A673 (cell line): Measurements from ENCODE around the gene RGCC. TPM values are rescaled to one million over a fixed set of nuclear protein-coding genes. Genes with fewer than 3 reads are reported as not detected.
"Not testable (repeated sequence)": the region's sequence is repeated elsewhere in the genome, so short reads cannot be mapped to it uniquely, and the experiment has no call there.

ENCODE experiments used
- BruUV-seq: library from RNA; stranded (reverse); fragments of 400-500 nt; replicated peaks from 2 replicates; lab custom pipeline; 2021; lab: Mats Ljungman, UMichigan
- CTCF ChIA-PET: fragments of 300-600 bp; sonication (Branson Sonifier 250); formaldehyde crosslinking; loops from one replicate; lab custom pipeline; 2022; ENCODE audit warnings: antibody characterized with exemption; lab: Charles Lee
- POLR2A ChIA-PET: fragments of 300-600 bp; sonication (Branson Sonifier 250); formaldehyde crosslinking; loops from one replicate; lab custom pipeline; 2022; ENCODE audit warnings: antibody characterized with exemption; ENCODE audit not compliant: low non-redundant PET; lab: Charles Lee
- DNase-seq: peaks from one replicate; pipeline ENCODE4 v3.0.0-alpha.2; 2015; ENCODE audit warnings: low spot score
- H3K27ac ChIP-seq: fragments of 200-600 bp; sonication (generic); 2 replicates; pipeline ENCODE4 v1.5.1; 2016; ENCODE audit warnings: mixed run types, low read depth, mild to moderate bottlenecking, mixed read lengths, antibody characterized with exemption, low read length; ENCODE audit not compliant: poor library complexity, severe bottlenecking
- H3K27me3 ChIP-seq: fragments of 200-600 bp; sonication (generic); replicated peaks from 2 replicates; pipeline ENCODE4 v1.6.1; 2017; ENCODE audit warnings: mixed run types, low read depth, mild to moderate bottlenecking, mixed read lengths, antibody characterized with exemption, low read length; ENCODE audit not compliant: insufficient read depth, poor library complexity
- H3K36me3 ChIP-seq: fragments of 200-600 bp; sonication (generic); 2 replicates; pipeline ENCODE4 v1.6.1; 2016; ENCODE audit warnings: mixed run types, mild to moderate bottlenecking, mixed read lengths, antibody characterized with exemption, low read length; ENCODE audit not compliant: insufficient read depth, poor library complexity, severe bottlenecking
- H3K4me1 ChIP-seq: fragments of 200-600 bp; sonication (generic); 2 replicates; pipeline ENCODE4 v1.6.1; 2017; ENCODE audit warnings: mixed run types, mild to moderate bottlenecking, mixed read lengths, antibody characterized with exemption, low read length; ENCODE audit not compliant: insufficient read depth, poor library complexity, severe bottlenecking
- H3K4me3 ChIP-seq: fragments of 200-600 bp; sonication (generic); 2 replicates; pipeline ENCODE4 v1.5.1; 2016; ENCODE audit warnings: low read depth, mixed run types, mild to moderate bottlenecking, mixed read lengths, low read length; ENCODE audit not compliant: poor library complexity, severe bottlenecking
- H3K9me3 ChIP-seq: fragments of 200-600 bp; sonication (generic); 2 replicates; pipeline ENCODE4 v1.6.1; 2016; ENCODE audit warnings: mixed run types, low read depth, mild to moderate bottlenecking, mixed read lengths, antibody characterized with exemption, low read length; ENCODE audit not compliant: poor library complexity, severe bottlenecking
- EZH2 ChIP-seq: fragments of 200-600 bp; sonication (generic); IDR thresholded peaks from 2 replicates; pipeline ENCODE4 v1.6.1; 2017; ENCODE audit warnings: borderline replicate concordance, low read depth, mild to moderate bottlenecking, mixed read lengths, antibody characterized with exemption, low read length; ENCODE audit not compliant: poor library complexity, severe bottlenecking
- intact Hi-C: fragments of 100-400 bp; cut with micrococcal nuclease; formaldehyde crosslinking; loops from one replicate; pipeline ENCODE4 v1.10.0; 2022; ENCODE audit not compliant: unreplicated experiment
- total RNA-seq: library from RNA; stranded (reverse); gene quantifications from 2 replicates; pipeline ENCODE4 v1.2.3, GENCODE V29; 2021
- TF ChIP-seq, protein P1 (sequence below): fragments of 300-800, 200-600 bp; sonication (generic); conservative IDR thresholded peaks from 2 replicates; pipeline ENCODE4 v1.5.1; 2017; ENCODE audit warnings: low read depth, mild to moderate bottlenecking, antibody characterized with exemption, low read length, moderate library complexity, mixed read lengths

The RGCC gene
- total RNA-seq, 1 experiment from 2014 or later, result not detected

DNA sequence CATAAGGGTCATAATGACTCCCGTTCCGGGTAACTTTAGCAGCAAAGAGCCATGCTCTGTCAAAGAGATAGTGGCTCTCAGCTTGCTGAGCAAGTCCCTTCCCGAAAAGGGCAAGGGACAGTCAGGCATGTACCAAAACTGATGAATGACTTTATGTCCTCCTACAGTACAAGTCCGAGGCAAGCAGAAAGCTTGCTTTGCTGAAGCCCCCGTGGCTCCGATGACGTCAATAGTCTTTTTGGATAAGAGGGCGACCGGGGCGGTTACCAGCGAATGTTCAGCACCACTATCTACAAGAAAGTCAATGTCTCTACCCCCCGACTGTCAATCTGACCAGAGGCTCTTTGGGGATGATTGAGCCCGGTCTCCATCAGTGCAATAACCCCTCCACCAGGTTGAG is 34.1 kb upstream of the RGCC start:
- intact Hi-C loops, H3K4me3 ChIP-seq, H3K27ac ChIP-seq, H3K36me3 ChIP-seq, BruUV-seq, H3K4me1 ChIP-seq, H3K9me3 ChIP-seq, CTCF ChIA-PET, H3K27me3 ChIP-seq, DNase-seq: not testable (repeated sequence)
- POLR2A ChIA-PET, result interaction anchor here (0.6 kb wide), 1 partner anchor 193 kb away, joined by 8 read pairs; no protein-coding TSS in a partner anchor

DNA sequence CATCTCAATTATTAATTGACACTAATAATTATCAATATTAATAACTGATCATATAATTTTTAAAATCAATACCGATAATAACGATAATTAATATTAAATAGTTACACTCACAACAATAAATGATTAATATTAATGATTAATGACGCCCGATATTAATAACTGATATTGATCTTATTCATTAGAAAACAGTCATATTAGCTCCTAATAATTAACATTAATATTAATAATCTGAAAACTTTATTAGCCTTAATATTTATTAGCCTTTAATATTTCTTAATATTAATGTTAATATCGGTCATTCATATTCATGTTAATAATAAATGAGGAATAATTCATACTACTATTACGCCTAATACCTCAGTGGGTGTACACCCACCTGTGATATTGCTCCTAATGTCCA is 32.7 kb upstream of the RGCC start:
- BruUV-seq, H3K9me3 ChIP-seq, H3K36me3 ChIP-seq, H3K4me1 ChIP-seq, DNase-seq, POLR2A ChIA-PET, H3K27ac ChIP-seq, H3K4me3 ChIP-seq, CTCF ChIA-PET, H3K27me3 ChIP-seq, intact Hi-C loops: not testable (repeated sequence)

DNA sequence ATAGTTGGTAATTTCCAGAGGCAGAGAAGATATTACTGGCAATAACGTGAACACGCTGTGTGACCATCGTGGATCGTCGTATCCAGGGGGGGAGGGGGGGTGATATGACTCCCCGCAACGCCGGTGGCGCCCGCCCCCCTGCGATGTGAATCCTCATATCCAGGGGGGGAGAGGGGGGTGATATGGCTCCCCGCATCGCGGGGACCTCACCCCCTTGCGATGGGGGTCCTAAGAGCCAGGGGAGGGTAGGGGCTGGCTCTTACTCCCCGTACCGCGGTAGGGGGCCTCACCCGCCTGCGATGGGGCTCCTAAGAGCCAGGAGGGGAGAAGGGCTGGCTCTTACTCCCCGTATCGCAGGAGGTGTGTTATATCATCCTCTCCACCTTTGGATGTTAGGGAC is 31.3 kb upstream of the RGCC start:
- TF ChIP-seq, protein P1, sequence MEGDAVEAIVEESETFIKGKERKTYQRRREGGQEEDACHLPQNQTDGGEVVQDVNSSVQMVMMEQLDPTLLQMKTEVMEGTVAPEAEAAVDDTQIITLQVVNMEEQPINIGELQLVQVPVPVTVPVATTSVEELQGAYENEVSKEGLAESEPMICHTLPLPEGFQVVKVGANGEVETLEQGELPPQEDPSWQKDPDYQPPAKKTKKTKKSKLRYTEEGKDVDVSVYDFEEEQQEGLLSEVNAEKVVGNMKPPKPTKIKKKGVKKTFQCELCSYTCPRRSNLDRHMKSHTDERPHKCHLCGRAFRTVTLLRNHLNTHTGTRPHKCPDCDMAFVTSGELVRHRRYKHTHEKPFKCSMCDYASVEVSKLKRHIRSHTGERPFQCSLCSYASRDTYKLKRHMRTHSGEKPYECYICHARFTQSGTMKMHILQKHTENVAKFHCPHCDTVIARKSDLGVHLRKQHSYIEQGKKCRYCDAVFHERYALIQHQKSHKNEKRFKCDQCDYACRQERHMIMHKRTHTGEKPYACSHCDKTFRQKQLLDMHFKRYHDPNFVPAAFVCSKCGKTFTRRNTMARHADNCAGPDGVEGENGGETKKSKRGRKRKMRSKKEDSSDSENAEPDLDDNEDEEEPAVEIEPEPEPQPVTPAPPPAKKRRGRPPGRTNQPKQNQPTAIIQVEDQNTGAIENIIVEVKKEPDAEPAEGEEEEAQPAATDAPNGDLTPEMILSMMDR, result no peak
- TF ChIP-seq EZH2, result no peak
- CTCF ChIA-PET, result no interaction called here
- H3K27ac ChIP-seq, result no peak overlapping the region
- intact Hi-C loops, result no loop called here
- no peaks in the 10 kb centered on the region for H3K4me1 ChIP-seq
- POLR2A ChIA-PET, result no interaction called here
- no peak for DNase-seq
- H3K27me3 ChIP-seq, result no peaks in the 10 kb centered on the region
- H3K36me3 ChIP-seq, result no peaks in the 10 kb centered on the region
- BruUV-seq, result no TSS peak
- no peak overlapping the region for H3K4me3 ChIP-seq
- no peaks in the 10 kb centered on the region for H3K9me3 ChIP-seq

GRCh38 chr13:41427666-41428065 is 29.7 kb upstream of the RGCC start:
- peak; percentile 15 for DNase-seq
- CTCF ChIA-PET, result no interaction called here
- no peaks in the 10 kb centered on the region for H3K27me3 ChIP-seq
- no TSS peak for BruUV-seq
- no peaks in the 10 kb centered on the region for H3K36me3 ChIP-seq
- intact Hi-C loops, result no loop called here
- no peaks in the 10 kb centered on the region for H3K9me3 ChIP-seq
- POLR2A ChIA-PET, result no interaction called here
- no peaks in the 10 kb centered on the region for H3K4me1 ChIP-seq
- TF ChIP-seq, protein P1, result no peak
- no peak for TF ChIP-seq EZH2
- H3K4me3 ChIP-seq, result peak overlapping the region; percentile 31
- no peak overlapping the region for H3K27ac ChIP-seq
